Panc1 (cell line): ENCODE data around the gene MTTP.

Experiments used
- POLR2AphosphoS5 ChIP-seq: IDR thresholded peaks from 2 replicates; pipeline ENCODE4 v1.6.1; 2012; ENCODE audit warnings: mild to moderate bottlenecking, low read depth, low read length, moderate library complexity
- REST ChIP-seq, 2 experiments: IDR thresholded peaks; 2 replicates each; pipeline ENCODE4 v1.6.1; 2011 to 2012; ENCODE audit warnings: low read depth in 2 of 2, control low read depth in 1 of 2, low read length in 1 of 2, mild to moderate bottlenecking in 1 of 2, moderate library complexity in 1 of 2; ENCODE audit not compliant: insufficient read depth in 1 of 2
- SIN3A ChIP-seq: IDR thresholded peaks from 2 replicates; pipeline ENCODE4 v1.6.1; 2012; ENCODE audit warnings: low read depth, mild to moderate bottlenecking, low read length, moderate library complexity, borderline replicate concordance; ENCODE audit not compliant: insufficient read depth
- TCF7L2 ChIP-seq: IDR thresholded peaks from 2 replicates; pipeline ENCODE4 v1.6.1; 2011; ENCODE audit warnings: mild to moderate bottlenecking, low read depth, low read length, inconsistent platforms
- TF ChIP-seq, protein P1 (sequence below): fragments of 450-650 bp; IDR thresholded peaks from 2 replicates; pipeline ENCODE4 v1.5.1; 2017; ENCODE audit warnings: mild to moderate bottlenecking

- TF ChIP-seq, protein P1, sequence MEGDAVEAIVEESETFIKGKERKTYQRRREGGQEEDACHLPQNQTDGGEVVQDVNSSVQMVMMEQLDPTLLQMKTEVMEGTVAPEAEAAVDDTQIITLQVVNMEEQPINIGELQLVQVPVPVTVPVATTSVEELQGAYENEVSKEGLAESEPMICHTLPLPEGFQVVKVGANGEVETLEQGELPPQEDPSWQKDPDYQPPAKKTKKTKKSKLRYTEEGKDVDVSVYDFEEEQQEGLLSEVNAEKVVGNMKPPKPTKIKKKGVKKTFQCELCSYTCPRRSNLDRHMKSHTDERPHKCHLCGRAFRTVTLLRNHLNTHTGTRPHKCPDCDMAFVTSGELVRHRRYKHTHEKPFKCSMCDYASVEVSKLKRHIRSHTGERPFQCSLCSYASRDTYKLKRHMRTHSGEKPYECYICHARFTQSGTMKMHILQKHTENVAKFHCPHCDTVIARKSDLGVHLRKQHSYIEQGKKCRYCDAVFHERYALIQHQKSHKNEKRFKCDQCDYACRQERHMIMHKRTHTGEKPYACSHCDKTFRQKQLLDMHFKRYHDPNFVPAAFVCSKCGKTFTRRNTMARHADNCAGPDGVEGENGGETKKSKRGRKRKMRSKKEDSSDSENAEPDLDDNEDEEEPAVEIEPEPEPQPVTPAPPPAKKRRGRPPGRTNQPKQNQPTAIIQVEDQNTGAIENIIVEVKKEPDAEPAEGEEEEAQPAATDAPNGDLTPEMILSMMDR, result no peak
- no peak for TF ChIP-seq REST (IDR thresholded peaks at IDR 0.05; ENCODE audit: insufficient read depth in 1 of 2, low read depth in 2 of 2, low read length in 1 of 2)
- no peak for TF ChIP-seq SIN3A
- no peak for TF ChIP-seq POLR2AphosphoS5
- TF ChIP-seq TCF7L2, result no peak
Measured at GRCh38 chr4:99634742-99635360, 60.2 kb downstream of the MTTP start.
